ENCODE measurements around the gene MMP2. TPM values are rescaled to one million over a fixed set of nuclear protein-coding genes. Genes with fewer than 3 reads are reported as not detected.

MMP2 gene
- total and polyA plus RNA-seq, 2 donors (not counting 1 experiment from before 2014, with no cell fraction given), result 760 to 1,311 TPM

DNA sequence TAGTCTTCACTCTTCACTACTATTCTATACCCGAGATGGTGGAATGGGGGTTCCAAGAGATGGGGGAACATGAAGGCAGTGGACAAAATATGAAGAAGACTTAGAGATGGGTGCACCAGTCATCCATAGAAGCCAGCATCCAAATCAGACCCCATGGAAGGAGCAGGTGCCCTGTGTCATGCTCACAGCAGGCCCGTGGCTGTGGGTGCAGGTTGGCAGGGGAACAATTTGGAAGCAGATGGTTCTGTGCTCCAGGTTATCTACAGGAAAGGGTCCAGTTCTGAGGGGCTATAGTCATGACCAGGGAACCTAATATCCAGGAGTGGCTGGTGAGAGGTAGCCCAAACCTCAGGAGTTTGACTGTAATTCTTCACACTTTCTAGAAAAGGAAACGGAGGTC lies 20.3 kb downstream of the MMP2 start:
- no peak overlapping the region for H2AFZ ChIP-seq (ENCODE audit: low read length)
- H3K9ac ChIP-seq (ENCODE audit: insufficient read depth, low read length), result no peak overlapping the region
- H3K4me3 ChIP-seq (replicated peaks in 1 of 4; ENCODE audit: control extremely low read depth in 1 of 4, insufficient read depth in 1 of 4, low read depth in 3 of 4, low read length in 4 of 4), result no peak overlapping the region
- no peak for DNase-seq (ENCODE audit: low read depth in 2 of 2)
- no peaks in the 10 kb centered on the region for H3K9me3 ChIP-seq (ENCODE audit: control insufficient read depth, insufficient read depth, low read depth, low read length)
- no peaks in the 10 kb centered on the region for H3K27me3 ChIP-seq (ENCODE audit: control insufficient read depth, insufficient read depth, low read length)
- peaks cover 51% of the 10 kb centered on the region for H3K4me1 ChIP-seq (ENCODE audit: control insufficient read depth, extremely low read depth, insufficient read depth, low read length)
- TF ChIP-seq EZH2 (IDR thresholded peaks at IDR 0.05; ENCODE audit: low read length, missing control alignments), result no peak
- TF ChIP-seq, protein P1, sequence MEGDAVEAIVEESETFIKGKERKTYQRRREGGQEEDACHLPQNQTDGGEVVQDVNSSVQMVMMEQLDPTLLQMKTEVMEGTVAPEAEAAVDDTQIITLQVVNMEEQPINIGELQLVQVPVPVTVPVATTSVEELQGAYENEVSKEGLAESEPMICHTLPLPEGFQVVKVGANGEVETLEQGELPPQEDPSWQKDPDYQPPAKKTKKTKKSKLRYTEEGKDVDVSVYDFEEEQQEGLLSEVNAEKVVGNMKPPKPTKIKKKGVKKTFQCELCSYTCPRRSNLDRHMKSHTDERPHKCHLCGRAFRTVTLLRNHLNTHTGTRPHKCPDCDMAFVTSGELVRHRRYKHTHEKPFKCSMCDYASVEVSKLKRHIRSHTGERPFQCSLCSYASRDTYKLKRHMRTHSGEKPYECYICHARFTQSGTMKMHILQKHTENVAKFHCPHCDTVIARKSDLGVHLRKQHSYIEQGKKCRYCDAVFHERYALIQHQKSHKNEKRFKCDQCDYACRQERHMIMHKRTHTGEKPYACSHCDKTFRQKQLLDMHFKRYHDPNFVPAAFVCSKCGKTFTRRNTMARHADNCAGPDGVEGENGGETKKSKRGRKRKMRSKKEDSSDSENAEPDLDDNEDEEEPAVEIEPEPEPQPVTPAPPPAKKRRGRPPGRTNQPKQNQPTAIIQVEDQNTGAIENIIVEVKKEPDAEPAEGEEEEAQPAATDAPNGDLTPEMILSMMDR (conservative IDR thresholded peaks at IDR 0.05 in 1 of 2, IDR thresholded peaks at IDR 0.05 in 1 of 2; ENCODE audit: low read depth in 1 of 2, low read length in 2 of 2), result no peak
- H3K36me3 ChIP-seq (ENCODE audit: control insufficient read depth, insufficient read depth, low read length), result peaks cover 26% of the 10 kb centered on the region
- H3K27ac ChIP-seq (ENCODE audit: insufficient read depth, low read length), result peak overlapping the region; percentile 81
- no peaks in the 10 kb centered on the region for H4K20me1 ChIP-seq (ENCODE audit: control insufficient read depth, extremely low read depth, insufficient read depth, low read length)
- no peak overlapping the region for H3K4me2 ChIP-seq (ENCODE audit: extremely low read depth, insufficient read depth, low read length)
- H3K79me2 ChIP-seq (ENCODE audit: control insufficient read depth, insufficient read depth, low read length), result no peaks in the 10 kb centered on the region

DNA sequence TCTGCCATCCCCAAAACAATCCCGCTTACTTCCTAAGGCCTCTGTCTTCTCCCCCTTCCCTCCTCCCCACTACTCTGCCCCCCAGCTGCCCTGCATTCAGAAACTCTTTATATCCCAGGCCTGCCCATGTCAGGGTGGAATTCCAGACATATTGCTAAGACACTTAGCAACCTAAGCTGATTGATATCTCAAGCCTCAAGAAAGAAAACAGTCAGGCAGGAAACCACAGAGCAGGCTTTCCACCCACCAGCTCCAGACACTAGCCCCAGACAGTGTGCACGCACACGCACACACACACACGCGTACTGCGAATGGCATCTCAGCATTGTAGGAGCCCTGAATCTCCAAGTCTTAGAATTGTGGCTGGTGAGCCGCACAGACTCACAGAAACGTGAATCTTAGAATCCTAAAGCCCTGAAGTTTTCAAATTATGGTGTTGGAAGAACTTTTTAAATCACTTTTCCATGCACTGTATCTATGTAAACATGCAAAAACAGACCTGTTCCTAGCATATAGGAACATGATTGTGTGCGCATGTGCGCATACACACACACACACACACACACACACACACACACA lies 21.0 kb downstream of the MMP2 start:
- H3K9ac ChIP-seq (ENCODE audit: insufficient read depth, low read length), result no peak overlapping the region
- no peak overlapping the region for H3K4me3 ChIP-seq (replicated peaks in 1 of 4; ENCODE audit: control extremely low read depth in 1 of 4, insufficient read depth in 1 of 4, low read depth in 3 of 4, low read length in 4 of 4)
- no peaks in the 10 kb centered on the region for H3K9me3 ChIP-seq (ENCODE audit: control insufficient read depth, insufficient read depth, low read depth, low read length)
- peaks cover 44% of the 10 kb centered on the region for H3K4me1 ChIP-seq (ENCODE audit: control insufficient read depth, extremely low read depth, insufficient read depth, low read length)
- H3K36me3 ChIP-seq (ENCODE audit: control insufficient read depth, insufficient read depth, low read length), result peaks cover 27% of the 10 kb centered on the region
- H3K79me2 ChIP-seq (ENCODE audit: control insufficient read depth, insufficient read depth, low read length), result no peaks in the 10 kb centered on the region
- no peaks in the 10 kb centered on the region for H4K20me1 ChIP-seq (ENCODE audit: control insufficient read depth, extremely low read depth, insufficient read depth, low read length)
- DNase-seq (ENCODE audit: low read depth in 2 of 2), result peak; percentile 93 to 100
- H3K27ac ChIP-seq (ENCODE audit: insufficient read depth, low read length), result peak overlapping the region; percentile 81
- no peak overlapping the region for H2AFZ ChIP-seq (ENCODE audit: low read length)
- TF ChIP-seq, protein P1 (conservative IDR thresholded peaks at IDR 0.05 in 1 of 2, IDR thresholded peaks at IDR 0.05 in 1 of 2; ENCODE audit: low read depth in 1 of 2, low read length in 2 of 2), result no peak
- no peak for TF ChIP-seq EZH2 (IDR thresholded peaks at IDR 0.05; ENCODE audit: low read length, missing control alignments)
- peak overlapping the region; percentile 6 for H3K4me2 ChIP-seq (ENCODE audit: extremely low read depth, insufficient read depth, low read length)
- H3K27me3 ChIP-seq (ENCODE audit: control insufficient read depth, insufficient read depth, low read length), result no peaks in the 10 kb centered on the region

DNA sequence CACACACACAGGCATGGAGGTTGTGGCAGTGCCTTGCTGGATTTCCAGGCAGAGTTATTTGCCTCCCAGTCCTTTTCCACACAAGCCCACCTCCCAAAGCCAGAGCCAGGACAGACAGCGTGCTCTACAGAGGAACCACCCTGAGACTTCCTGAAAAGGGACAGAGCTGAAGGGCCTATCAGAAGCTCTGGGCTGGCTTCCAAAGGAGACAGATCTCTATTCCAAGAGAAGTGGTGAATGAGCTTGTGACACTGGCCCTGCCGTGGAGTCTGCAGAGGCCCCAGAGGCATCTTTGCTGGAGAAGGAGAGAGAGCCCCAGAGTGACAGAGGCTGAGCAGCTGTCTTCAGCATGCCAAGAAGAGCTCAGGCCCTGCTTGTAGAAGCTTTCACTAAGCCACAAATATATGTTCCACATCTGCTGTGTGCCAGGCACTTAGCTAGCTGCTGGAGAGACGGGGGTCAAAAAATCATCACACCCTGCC lies 21.6 kb downstream of the MMP2 start:
- H3K4me1 ChIP-seq (ENCODE audit: control insufficient read depth, extremely low read depth, insufficient read depth, low read length), result peaks cover 39% of the 10 kb centered on the region
- peak overlapping the region; percentile 81 for H3K27ac ChIP-seq (ENCODE audit: insufficient read depth, low read length)
- H2AFZ ChIP-seq (ENCODE audit: low read length), result no peak overlapping the region
- TF ChIP-seq, protein P1 (conservative IDR thresholded peaks at IDR 0.05 in 1 of 2, IDR thresholded peaks at IDR 0.05 in 1 of 2; ENCODE audit: low read depth in 1 of 2, low read length in 2 of 2), result no peak
- no peak for TF ChIP-seq EZH2 (IDR thresholded peaks at IDR 0.05; ENCODE audit: low read length, missing control alignments)
- H3K79me2 ChIP-seq (ENCODE audit: control insufficient read depth, insufficient read depth, low read length), result no peaks in the 10 kb centered on the region
- H3K4me2 ChIP-seq (ENCODE audit: extremely low read depth, insufficient read depth, low read length), result peak overlapping the region; percentile 6
- no peak overlapping the region for H3K9ac ChIP-seq (ENCODE audit: insufficient read depth, low read length)
- peaks cover 31% of the 10 kb centered on the region for H3K36me3 ChIP-seq (ENCODE audit: control insufficient read depth, insufficient read depth, low read length)
- H3K9me3 ChIP-seq (ENCODE audit: control insufficient read depth, insufficient read depth, low read depth, low read length), result no peaks in the 10 kb centered on the region
- no peaks in the 10 kb centered on the region for H3K27me3 ChIP-seq (ENCODE audit: control insufficient read depth, insufficient read depth, low read length)
- no peak overlapping the region for H3K4me3 ChIP-seq (replicated peaks in 1 of 4; ENCODE audit: control extremely low read depth in 1 of 4, insufficient read depth in 1 of 4, low read depth in 3 of 4, low read length in 4 of 4)
- no peaks in the 10 kb centered on the region for H4K20me1 ChIP-seq (ENCODE audit: control insufficient read depth, extremely low read depth, insufficient read depth, low read length)
- peak; percentile 59 to 66 for DNase-seq (ENCODE audit: low read depth in 2 of 2)

All from fibroblast of lung (primary cell).